CD4-positive, alpha-beta T cell treated with Interleukin-1 beta for 1 hour (primary cell): ENCODE data around the gene GMPR.
"Not testable (repeated sequence)": the region's sequence is repeated elsewhere in the genome, so short reads cannot be mapped to it uniquely, and the experiment has no call there.

Source experiments
- DNase-seq, 2 donors: peaks; one replicate each; pipeline ENCODE4 v3.0.0-alpha.2; 2020 to 2022

Gene GMPR

DNA sequence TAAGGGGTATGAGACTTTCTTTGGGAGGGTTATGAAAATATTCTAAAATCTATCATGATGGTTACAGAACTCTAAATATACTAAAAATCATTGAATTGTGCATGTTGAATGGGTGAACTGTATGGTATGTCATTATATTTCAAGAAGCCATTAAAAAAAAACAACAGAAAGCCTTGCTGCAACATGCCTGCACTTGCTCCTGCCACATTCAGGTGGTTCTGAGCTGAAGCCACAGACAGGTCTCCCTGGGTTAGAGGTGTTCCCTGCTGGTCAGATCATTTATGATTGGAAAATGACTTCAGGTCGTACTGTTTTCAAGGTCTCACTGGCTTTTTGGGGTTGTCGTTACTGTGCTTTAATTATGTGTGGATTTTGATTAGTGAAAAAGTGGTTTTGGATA, 13.3 kb downstream of the GMPR start:
- no peak for DNase-seq

DNA sequence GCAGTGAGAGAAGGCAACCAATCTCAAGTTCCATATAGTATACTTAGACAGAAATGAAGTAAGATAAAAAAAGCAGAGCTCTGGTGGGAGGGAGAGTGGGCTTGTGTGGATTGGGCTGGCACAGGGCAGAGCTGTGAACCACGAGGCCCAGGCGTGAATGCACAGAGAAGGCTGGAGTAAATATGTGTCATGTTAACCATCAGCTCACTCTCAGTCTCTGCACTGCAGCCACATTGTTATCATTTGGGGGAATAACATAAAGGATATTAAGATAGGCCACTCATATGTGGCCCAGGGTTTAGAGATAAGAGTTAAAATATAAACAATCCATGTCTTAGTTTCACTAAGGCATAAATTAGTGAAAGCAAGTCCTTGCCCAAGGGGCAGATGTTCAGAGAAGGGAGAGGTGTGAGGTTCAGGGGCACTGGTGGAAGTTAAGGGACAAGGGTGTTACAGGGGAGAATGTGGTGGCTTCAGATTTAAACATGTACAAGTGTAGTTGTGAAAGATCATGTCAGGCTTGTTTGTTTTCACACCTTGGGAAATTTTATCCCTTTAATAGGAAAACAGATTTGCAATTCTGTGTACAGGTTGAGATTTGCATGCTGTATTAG, 14.4 kb downstream of the GMPR start:
- no peak for DNase-seq

DNA sequence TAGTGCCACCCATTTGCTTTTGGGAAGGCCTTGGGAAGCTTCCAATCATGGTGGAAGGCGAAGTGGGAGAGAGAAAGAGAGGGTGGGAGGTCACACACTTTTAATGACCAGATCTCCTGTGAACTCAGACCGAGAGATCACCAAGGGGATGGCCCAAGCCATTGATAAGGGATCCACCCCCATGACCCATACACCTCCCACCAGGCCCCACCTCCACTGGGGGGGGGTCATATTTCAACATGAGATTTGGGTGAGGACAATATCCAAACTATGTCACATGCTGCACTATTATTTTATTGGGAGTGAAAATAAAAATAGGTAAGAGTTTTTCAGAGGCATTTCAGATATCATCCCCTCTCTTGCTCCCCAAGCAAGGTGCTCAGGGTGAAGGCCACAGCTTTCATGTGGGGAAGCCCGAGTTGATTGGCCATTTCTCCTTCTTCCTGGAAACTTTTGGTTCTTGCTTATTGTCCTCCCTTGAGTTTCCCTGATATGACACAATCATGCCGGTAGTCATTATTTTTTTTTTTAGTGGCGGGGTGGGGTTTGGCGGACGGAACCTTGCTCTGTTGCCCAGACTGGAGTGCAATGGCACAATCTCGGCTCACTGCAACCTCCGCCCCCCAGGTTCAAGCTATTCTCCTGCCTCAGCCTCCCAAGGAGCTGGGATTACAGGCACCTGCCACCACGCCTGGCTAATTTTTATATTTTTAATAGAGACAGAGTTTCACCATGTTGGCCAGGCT, 15.2 kb downstream of the GMPR start:
- DNase-seq, result no peak

DNA sequence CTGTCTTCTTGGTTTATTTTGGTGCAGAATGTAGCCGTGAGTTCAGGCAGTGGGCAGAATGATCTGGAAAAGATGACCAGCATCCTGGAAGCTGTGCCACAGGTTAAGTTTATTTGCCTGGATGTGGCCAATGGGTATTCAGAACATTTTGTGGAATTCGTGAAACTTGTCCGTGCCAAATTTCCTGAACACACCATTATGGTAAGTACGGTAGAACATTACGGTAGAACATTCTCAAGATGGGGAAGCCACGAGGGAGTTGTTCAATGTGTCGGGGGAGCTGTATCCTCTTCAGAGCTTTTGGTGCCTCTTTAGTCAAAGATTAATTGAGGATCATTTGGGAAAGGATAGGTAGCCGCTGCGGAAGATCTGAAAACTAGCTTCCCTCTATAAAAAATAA, 16.1 kb downstream of the GMPR start:
- DNase-seq, result no peak

DNA sequence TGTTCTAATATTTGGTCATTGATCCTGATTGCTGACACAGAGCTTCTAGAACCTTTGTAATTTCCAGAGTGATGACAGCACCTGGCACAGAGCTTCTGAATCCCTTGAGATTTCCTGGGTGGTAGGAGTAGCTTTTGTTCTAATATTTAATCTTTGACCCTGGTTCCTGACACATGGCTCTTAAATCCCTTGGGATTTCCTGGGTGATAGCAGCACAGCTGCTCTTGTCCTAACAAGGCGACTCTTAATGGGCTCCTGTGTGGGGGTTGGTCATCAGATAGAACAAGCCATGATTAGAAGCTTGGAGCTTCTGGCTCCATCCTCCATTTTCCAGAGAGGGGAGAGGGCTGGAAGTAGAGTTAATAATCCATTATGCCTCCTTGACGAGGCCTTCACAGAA, 18.4 kb downstream of the GMPR start:
- no peak for DNase-seq

DNA sequence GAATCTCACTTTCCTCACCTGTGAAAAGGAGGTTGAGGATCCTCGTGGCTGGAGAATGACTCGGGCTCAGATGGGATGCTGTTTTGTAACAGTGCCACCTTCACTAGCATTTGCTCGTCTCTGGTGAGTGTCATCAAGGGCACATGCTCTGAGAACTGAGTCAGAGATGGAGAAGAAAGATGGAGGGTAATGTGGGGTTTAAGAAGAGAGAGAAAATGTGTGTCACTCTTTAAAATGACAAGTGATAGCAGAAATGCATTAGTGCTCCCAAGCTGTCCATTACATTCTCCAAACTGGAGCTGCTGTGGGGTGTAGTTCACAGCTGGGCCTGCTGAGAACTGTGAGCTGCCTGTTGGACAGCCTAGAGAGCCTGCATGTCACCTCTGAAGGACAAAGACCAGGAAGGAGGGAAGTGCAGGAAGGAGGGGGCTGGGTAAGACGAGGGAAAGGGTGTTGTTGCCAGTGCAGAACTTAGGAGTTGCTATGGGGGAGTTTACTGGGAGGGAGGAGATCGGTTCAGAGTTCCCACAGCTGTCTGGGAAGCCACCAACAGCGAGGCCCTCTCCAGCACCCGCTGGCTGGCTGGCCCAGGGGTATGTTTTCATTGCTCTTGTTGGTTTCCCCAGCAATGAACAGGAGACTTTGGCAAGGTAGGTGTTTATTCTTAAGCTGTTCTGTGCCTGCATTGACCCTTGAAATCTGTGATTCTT, 19.8 kb downstream of the GMPR start:
- no peak for DNase-seq

DNA sequence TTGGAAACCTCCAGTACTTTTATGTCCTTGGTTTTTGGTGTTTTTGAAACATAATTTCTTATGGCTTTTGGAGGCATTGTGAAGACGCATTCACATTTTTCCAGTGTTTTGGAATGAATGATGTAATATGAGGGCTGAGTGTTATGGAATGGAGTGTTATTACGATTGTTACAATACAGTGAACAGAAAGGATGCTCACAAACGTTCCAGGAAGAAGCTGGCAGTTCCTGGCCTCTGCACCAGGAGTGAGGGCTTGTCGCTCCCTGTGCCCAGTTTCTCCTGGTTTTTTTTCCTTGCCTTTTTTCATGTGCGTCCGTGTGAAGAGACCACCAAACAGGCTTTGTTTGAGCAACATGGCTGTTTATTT, 20.3 kb downstream of the GMPR start:
- no peak for DNase-seq

DNA sequence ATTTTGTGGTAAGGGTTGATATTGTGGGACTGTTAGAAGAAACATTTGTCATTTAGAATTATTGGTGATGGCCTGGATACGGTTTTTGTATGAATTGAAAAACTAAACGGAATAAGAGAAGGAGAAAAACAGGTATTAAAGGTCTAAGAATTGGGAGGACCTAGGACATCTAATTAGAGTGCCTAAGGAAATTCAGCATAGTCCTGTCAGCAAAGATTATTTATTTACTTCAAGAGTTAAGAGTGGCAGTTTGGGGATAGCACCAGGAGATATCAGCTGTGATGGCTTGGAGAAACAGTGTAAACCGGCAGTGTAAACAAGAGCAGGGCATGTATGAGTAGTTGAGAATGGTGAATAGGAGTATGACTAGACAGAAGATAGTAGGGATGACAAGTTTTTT, 21.2 kb downstream of the GMPR start:
- DNase-seq, result not testable (repeated sequence)

DNA sequence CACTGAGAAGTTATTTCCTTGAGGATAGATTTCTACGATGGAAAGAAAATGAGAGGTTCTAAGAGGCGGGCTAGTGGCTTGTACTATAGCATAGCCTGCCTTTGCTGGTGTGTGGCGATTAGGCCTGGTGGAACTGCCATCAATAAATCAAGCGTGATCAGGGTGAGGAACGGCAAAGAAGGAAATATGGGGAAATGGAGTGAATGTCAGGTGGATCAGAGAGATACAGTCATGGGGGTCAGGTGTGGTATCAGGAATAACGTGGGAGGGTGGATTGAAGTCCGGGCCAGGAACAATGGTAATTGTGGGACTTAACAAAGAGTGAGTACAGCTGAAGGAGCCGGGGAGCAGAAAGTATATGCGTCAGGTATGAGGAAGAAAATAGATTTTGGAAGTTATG, 22.2 kb downstream of the GMPR start:
- DNase-seq, result not testable (repeated sequence)

DNA sequence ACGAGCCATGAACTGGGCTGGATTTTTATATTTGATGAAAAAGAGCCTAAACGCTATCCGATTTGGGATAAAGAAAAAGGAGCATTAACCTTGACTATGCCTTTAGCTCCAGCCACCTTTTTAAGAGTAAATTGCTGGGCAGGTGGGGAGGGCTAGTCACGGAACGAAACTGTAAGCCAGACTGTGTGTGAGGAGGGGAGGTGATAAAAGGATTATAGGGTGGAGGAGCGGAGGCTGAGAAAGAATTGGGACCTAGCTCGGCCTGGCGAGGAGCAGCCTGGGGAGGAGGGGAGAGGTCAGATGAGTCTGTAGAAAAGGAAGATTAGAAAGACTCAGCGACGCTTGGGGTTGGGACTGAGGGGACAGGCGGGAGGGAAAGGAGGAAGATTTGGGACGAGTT, 24.4 kb downstream of the GMPR start:
- not testable (repeated sequence) for DNase-seq

DNA sequence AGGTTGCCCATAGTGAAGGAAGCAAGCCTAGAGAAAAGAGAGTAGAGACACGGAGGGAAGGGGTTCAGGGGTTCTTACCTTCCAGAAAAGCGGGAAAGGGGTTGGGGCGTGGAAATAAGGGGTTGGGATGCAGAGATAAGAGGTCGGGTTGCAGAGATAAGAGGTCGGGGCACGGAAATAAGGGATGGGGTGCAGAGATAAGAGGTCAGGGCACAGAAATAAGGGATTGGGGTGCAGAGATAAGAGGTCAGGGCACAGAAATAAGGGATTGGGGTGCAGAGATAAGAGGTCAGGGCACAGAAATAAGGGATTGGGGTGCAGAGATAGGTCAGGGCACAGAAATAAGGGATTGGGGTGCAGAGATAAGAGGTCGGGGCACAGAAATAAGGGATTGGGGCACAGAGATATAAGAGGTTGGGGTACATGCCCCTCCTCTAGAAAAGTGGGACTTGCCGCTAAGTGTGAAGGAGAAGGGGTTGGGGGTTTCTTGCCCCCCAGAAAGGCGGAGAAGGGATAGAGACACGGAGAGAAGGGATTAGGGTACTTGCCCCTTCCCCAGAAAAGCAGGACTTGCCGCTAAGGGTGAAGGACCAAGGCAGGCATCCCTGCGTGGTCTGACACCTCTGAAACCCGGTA, 25.2 kb downstream of the GMPR start:
- not testable (repeated sequence) for DNase-seq

DNA sequence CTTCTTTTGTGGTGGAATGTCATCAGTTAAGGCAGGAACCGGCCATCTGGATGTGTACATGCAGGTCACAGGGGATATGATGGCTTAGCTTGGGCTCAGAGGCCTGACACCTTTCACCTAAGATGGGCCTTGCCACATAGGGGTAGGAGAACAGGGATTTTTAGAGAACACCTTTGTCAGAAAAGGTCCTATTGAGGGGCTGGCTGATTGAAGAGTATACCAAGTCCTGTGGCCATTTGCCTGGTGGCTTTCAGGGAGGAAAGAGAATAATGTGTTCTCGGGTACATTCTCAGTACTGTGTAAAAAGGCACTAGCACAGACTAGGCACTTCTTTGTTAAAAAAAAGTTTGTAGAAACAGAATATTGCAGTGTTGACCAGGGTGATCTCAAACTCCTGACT, 26.4 kb downstream of the GMPR start:
- no peak for DNase-seq

DNA sequence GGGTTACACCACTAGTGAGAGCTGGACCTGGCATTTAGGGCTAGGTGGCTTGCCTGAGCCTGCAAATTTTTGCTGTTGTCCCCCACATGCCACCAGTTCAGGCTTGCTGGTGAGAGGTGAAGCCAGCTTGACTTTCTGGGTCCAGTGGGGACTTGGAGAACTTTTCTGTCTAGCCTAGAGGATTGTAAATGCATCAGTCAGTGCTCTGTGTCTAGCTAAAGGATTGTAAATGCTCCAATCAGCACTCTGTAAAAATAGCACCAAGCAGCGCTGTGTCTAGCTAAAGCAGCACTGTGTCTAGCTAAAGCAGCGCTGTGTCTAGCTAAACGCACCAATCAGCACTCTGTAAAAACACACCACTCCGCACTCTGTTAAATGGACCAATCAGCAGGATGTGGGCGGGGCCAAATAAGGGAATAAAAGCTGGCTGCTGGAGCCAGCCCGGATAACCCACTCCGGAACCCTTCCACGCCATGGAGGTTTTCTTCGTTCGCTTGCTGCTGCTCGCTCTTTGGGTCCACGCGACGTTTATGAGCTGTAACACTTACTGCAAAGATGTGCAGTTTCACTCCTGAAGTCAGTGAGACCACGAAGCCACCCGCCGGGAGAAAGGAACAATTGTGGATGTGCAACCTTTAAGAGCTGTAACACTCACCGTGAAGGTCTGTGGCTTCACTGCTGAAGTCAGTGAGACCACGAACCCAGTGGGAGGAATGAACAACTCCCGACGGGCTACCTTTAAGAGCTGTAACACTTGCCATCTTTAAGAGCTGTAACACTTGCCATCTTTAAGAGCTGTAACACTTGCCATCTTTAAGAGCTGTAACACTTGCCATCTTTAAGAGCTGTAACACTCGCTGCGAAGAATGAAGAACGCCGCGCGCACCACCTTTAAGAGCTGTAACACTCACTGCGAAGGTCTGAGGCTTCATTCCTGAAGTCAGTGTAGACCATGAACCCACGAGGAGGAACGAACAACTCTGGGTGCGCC, 27.3 kb downstream of the GMPR start:
- DNase-seq, result no peak

DNA sequence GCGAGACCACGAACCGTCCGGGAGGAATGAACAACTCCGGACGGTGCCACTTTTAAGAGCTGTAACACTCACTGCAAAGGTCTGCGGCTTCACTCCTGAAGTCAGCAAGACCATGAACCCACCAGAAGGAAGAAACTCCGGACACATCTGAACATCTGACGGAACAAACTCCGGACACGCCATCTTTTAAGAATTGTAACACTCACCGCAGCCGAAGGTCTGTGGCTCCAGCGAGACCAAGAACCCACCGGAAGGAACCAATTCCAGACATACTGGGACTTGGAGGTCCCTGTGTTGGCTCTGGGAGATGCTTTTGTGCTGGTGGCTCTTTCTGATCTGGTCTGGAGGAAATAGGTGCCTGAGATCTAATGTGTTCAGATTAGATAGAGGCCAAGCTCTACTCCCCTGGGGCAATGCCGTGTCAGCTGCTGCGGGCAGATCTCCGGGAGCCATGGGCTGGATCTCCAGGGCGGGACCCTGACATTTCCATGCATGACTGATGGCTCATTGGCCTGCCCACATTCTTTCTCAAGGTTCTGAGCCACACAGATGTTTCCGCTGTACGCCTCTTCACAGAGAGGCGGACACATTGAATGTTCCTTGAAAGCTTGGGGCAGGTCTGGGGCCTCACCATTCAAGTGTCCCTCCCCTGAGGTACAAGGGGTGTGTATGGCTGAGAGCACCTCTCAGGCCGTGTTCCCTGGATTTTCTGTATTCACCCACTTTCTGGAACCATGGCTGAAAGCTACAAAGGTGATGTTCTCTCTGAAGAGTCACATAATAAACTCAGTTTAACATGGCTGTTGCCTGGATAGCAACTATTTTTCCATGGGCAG, 29.3 kb downstream of the GMPR start:
- DNase-seq, result no peak

DNA sequence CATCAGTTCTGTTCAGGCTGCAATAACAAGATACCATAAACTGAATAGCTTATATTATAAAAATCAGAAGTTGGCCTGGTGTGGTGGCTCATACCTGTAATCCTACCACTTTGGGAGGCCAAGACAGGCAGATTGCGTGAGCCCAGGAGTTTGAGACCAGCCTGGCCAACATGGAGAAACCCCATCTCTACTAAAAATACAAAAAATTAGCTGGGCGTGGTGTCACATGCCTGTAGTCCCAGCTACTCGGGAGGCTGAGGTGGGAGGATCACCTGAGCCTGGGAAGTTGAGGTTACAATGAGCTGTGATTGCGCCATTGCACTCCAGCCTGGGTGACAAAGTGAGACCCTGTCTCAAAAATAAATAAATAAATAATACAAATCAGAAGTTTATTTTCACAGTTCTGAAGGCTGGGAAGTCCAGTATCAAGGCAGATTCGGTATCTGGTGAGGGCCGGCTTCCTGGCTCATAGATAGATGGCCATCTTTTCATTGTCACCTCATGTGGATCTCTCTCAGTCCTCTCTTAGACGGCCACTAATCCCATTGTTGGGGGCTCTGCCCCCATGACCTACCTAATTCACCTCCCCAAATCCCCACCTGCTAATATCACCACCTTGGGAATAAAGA, 31.2 kb downstream of the GMPR start:
- not testable (repeated sequence) for DNase-seq

DNA sequence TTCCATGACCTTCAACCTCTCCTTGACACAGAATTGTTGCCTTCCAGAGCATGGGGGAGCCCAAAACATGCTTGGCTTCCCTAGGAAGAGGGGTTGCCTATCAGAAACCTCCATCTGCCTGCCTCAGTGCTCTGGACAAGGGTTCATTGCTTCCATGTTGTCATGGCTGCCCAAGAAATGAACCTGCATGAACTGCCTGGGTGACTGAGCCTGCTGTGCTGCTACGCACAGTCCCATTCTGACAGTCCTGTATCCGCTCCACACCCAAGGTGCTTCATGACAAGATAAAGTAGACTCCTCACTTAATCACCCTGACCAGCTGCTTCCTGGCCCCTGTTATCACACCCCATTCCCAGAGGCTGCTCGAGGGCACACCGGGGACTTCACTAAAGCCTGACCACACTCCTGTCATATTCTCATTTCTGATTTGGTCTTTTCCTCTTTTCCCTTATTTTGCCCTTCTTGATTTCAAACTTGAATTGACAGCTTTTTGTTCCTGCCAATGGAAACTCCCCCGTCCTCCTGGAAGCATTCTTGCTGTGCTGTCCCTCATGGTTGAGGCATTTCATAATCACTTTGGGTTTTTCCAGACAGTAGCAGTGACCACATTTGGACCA, 31.9 kb downstream of the GMPR start:
- no peak for DNase-seq

DNA sequence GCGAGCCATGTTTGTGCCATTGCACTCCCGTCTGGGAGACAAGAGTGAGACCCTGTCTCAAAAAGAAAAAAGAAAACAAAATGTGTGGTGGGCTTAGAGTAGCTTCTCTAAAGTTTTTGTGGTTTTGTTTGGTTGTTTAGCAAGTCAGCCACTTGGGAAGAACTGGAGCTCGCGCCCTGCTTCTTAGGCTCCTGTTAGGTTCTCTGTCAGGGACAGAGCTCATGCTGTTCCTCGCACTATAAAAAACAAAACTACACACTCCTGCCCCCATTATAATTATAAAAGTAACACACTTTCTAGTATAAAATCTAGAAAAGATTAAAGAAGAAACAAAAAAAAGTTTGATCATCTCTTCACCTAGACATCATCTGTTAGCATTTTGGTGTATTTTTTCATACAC, 33.0 kb downstream of the GMPR start:
- DNase-seq, result no peak

DNA sequence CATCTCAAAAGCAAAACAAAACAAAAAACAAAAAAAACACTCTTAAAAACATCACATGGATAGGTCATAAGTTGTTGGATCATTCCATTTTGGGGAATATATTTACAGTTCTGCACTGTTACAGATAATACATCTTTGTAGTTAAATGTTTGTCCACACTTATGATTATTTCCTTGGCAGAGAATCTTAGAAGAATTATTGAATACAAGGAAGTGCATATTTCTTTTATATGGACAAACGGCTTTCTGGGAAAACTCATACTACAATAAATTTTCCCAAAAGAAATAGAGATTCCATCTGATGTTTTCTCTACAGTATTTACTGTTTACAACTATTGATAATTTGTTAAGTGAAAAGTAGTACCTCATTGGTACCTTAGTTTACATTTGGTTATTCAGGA, 33.8 kb downstream of the GMPR start:
- DNase-seq, result no peak

DNA sequence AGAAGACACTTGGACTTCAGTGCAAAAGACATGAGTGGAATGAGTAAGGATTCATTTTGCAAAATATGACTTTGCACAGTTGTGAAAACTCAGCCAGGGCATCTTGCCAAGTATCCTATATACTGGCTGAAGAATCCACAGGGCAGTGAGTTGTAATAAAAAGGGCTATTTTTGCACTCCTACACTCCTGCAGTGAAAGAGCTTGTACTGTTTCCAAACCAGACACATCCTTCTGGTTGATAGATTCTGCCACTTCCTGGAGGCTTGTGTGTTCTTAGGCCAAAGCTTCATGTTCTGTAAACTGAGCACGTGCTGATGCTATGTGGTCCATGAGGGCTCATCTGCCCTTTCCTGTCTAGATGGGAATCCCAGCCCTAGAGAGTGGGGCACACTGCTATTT, 34.9 kb downstream of the GMPR start:
- no peak for DNase-seq

DNA sequence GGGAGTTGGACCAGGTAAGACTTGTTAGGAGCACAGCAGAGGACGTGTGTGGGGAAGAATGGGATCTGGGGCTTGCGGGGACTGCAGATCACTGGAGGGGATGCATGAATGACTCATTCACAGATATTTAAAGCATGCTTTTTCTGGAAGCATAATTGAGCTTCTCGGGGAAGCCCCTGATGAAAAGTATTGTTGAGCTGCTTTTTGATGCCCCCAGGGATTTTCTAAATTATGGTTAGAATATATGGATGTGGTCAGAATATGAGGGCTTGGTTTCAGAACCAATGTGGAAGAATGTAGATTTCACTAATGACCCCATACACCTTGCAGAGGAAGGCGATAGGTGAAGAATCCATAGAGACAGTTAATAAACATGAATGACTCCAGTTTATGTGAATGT, 36.1 kb downstream of the GMPR start:
- no peak for DNase-seq
